Ishikawa (cell line): Measurements from ENCODE around the gene PAQR9.

Experiments used
- CEBPB ChIP-seq: IDR thresholded peaks from 2 replicates; pipeline ENCODE4 v1.6.1; 2012
- CREB1 ChIP-seq: IDR thresholded peaks from 2 replicates; pipeline ENCODE4 v1.6.1; 2012; ENCODE audit warnings: low read depth
- EGR1 ChIP-seq: IDR thresholded peaks from 2 replicates; pipeline ENCODE4 v1.6.1; 2012
- EP300 ChIP-seq: IDR thresholded peaks from 2 replicates; pipeline ENCODE4 v1.6.1; 2012; ENCODE audit warnings: borderline replicate concordance
- FOXM1 ChIP-seq: IDR thresholded peaks from 2 replicates; pipeline ENCODE4 v1.6.1; 2012; ENCODE audit warnings: low read depth, borderline replicate concordance
- NFIC ChIP-seq: IDR thresholded peaks from 2 replicates; pipeline ENCODE4 v1.6.1; 2012
- RAD21 ChIP-seq: IDR thresholded peaks from 2 replicates; pipeline ENCODE4 v1.6.1; 2012; ENCODE audit warnings: low read depth
- TAF1 ChIP-seq: IDR thresholded peaks from 2 replicates; pipeline ENCODE4 v1.6.1; 2012; ENCODE audit warnings: low read depth, mild to moderate bottlenecking
- TCF12 ChIP-seq: IDR thresholded peaks from 2 replicates; pipeline ENCODE4 v1.6.1; 2012; ENCODE audit warnings: low read depth
- TEAD4 ChIP-seq: IDR thresholded peaks from 2 replicates; pipeline ENCODE4 v1.6.1; 2012
- YY1 ChIP-seq: IDR thresholded peaks from 2 replicates; pipeline ENCODE4 v1.6.1; 2012; ENCODE audit warnings: low read depth
- ZBTB7A ChIP-seq: IDR thresholded peaks from 2 replicates; pipeline ENCODE4 v1.6.1; 2012; ENCODE audit warnings: low read depth
- TF ChIP-seq, protein P1 (sequence below): IDR thresholded peaks from 2 replicates; pipeline ENCODE4 v1.6.1; 2012
- TF ChIP-seq, protein P2 (sequence below): IDR thresholded peaks from 2 replicates; pipeline ENCODE4 v1.6.1; 2012
- TF ChIP-seq, protein P3 (sequence below): IDR thresholded peaks from 2 replicates; pipeline ENCODE4 v1.6.1; 2012; ENCODE audit warnings: low read depth, mild to moderate bottlenecking

Gene PAQR9

DNA sequence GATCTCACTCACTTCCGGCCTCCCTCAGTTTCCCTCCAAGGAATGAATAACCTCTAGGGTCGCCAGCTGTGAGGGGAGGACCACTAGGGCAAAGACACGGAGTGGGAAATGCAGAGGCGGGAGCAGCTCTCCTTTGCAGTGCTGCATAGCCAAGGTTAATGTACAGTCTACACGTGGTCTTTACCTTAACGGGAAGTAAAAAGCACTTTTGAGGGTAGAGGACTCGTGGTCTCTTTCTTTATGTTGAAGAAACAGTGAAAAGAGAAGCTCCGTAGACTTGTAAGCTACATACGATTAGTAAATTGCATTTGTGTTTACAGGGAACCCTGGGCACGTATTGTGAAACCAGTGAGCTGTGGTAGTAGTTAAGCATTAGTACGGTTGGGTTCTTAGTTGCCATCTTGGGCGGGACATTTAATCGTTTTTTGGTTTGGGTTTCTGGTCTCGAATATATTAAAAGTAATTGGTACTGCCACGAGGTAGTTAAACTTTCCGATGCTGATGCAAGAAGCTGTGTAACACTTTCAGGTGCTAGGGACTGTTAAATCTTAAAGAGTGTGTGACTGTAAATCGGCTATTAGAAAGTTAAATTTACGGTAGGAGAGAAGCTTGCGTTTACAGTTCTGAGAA is 38.7 kb upstream of the PAQR9 start:
- TF ChIP-seq, protein P1, sequence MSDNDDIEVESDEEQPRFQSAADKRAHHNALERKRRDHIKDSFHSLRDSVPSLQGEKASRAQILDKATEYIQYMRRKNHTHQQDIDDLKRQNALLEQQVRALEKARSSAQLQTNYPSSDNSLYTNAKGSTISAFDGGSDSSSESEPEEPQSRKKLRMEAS = peak; percentile 76
- TF ChIP-seq, protein P2, sequence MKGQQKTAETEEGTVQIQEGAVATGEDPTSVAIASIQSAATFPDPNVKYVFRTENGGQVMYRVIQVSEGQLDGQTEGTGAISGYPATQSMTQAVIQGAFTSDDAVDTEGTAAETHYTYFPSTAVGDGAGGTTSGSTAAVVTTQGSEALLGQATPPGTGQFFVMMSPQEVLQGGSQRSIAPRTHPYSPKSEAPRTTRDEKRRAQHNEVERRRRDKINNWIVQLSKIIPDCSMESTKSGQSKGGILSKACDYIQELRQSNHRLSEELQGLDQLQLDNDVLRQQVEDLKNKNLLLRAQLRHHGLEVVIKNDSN = peak; percentile 29; the same call in 1 of the 2 replicates
- no peak for TF ChIP-seq RAD21

DNA sequence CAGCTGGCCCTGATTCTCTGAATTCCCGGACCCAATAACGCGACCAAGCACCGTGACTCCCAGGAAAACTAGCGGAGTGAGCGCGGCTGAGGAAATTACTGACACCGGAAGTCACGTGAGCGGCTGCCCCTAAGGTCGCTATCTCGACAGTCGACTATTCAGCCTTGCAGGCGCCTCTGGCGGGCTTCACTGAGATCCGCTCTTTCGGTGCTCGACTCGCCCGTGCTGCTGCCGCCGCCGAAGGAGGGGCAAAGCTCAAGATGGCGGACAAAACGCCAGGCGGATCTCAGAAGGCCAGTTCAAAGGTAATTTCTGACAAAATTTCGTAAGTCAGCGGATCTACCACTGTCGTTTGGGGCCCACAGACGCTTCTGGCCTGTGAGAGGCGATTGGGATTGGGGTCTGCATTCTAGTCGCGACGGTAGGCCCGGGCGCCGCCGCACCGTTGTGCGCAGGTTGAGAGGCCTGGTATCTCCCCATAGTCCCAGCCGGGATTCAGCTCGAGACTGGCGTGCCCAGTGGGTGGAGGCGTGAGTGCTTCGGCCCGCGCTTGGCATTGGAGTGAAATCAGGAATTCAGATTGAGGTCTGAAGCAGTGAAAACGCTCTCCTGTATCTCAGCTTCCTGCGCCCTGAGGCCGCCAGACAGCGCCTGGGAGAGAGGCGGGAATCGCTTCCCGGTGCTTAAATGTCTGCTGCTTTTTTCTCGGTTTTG is 38.1 kb upstream of the PAQR9 start, which contains the start of gene U2SURP:
U2SURP (plus strand) TSS at position 202 of the 714 bp plus-strand sequence; CDS start at position 261, 59 bp downstream.
- TF ChIP-seq CEBPB = peak; percentile 46; the same call in 1 of the 2 replicates
- TF ChIP-seq NFIC = peak; percentile 27; the same call in 1 of the 2 replicates
- TF ChIP-seq, protein P3, sequence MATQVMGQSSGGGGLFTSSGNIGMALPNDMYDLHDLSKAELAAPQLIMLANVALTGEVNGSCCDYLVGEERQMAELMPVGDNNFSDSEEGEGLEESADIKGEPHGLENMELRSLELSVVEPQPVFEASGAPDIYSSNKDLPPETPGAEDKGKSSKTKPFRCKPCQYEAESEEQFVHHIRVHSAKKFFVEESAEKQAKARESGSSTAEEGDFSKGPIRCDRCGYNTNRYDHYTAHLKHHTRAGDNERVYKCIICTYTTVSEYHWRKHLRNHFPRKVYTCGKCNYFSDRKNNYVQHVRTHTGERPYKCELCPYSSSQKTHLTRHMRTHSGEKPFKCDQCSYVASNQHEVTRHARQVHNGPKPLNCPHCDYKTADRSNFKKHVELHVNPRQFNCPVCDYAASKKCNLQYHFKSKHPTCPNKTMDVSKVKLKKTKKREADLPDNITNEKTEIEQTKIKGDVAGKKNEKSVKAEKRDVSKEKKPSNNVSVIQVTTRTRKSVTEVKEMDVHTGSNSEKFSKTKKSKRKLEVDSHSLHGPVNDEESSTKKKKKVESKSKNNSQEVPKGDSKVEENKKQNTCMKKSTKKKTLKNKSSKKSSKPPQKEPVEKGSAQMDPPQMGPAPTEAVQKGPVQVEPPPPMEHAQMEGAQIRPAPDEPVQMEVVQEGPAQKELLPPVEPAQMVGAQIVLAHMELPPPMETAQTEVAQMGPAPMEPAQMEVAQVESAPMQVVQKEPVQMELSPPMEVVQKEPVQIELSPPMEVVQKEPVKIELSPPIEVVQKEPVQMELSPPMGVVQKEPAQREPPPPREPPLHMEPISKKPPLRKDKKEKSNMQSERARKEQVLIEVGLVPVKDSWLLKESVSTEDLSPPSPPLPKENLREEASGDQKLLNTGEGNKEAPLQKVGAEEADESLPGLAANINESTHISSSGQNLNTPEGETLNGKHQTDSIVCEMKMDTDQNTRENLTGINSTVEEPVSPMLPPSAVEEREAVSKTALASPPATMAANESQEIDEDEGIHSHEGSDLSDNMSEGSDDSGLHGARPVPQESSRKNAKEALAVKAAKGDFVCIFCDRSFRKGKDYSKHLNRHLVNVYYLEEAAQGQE = peak; percentile 39
- TF ChIP-seq RAD21 = no peak
- peak; percentile 91 for TF ChIP-seq TAF1
- peak; percentile 77 for TF ChIP-seq TCF12
- TF ChIP-seq EGR1 = peak; percentile 44
- TF ChIP-seq, protein P2 = peak; percentile 99
- peak; percentile 52 for TF ChIP-seq TEAD4
- peak; percentile 98 for TF ChIP-seq YY1
- TF ChIP-seq FOXM1 = peak; percentile 57; the same call in 1 of the 2 replicates
- TF ChIP-seq ZBTB7A = peak; percentile 49; the same call in 1 of the 2 replicates
- no peak; the same call in 1 of the 2 replicates for TF ChIP-seq CREB1
- peak; percentile 63 for TF ChIP-seq EP300
- TF ChIP-seq, protein P1 = peak; percentile 74

DNA sequence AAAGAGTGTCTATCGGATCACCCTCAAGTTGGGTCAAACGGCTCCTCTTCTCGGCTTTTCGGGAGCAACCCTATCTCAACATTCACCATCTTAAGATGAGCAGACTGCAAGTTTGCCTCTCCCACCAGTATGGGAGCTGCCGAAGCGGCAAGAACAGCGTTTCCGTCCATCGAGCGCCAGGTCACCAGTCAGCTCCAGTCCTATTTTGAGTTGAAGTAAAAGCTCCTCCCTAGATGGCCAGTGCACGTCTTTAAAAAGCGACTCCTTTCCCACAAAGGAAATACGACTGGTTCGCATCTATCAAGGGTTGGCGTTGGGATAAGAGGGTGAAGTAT is 37.5 kb upstream of the PAQR9 start:
- TF ChIP-seq FOXM1 (no peak), ZBTB7A (no peak), TCF12 (no peak), NFIC (no peak), TEAD4 (no peak), RAD21 (no peak)
- TF ChIP-seq, protein P1 = no peak

DNA sequence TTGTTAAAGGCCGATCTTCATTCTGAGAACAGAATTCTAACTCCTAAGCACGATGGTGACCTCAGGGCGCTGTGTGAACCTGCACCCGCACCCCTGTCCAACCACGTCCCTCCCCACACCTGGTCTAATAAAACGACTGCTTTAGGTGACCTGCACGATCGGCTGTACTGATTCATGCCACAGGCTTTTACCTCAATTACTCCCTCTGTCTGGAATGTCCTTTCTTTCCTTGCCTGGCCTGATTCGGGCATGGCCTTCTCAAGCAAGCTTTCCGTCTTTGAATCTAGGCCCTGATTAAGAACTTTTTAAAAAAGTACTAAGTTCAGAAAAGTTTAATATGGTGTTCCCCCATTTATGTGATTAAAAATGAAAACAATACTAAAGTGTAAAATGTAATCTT is 37.1 kb upstream of the PAQR9 start:
- TF ChIP-seq TAF1 = no peak
- no peak for TF ChIP-seq CREB1
- TF ChIP-seq YY1 = no peak
- no peak; the same call in 1 of the 2 replicates for TF ChIP-seq FOXM1
- TF ChIP-seq, protein P1 = no peak
- no peak for TF ChIP-seq TCF12
- TF ChIP-seq TEAD4 = no peak
- no peak for TF ChIP-seq ZBTB7A

DNA sequence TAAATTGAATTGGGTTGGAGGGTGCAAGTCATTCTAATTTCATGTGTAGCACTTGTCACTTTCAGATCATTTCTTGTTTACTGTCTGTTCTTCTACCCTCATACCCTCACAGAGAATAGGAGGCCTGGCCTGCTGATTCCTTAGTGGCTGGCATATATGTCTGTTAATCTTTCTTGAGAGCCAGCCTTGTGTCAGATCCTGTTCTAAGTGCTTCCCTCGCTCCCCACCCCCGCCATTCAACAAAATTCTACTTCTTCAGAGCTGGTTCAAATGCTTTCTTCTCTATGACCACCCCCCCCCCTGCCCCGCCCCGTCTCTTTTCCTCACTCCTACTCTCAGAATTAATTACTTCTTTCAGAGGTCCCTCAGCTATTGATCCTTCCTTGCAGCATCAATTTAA is 36.4 kb upstream of the PAQR9 start:
- TF ChIP-seq FOXM1 = no peak
- TF ChIP-seq TEAD4 = no peak
- TF ChIP-seq EP300 = no peak
- no peak for TF ChIP-seq ZBTB7A

DNA sequence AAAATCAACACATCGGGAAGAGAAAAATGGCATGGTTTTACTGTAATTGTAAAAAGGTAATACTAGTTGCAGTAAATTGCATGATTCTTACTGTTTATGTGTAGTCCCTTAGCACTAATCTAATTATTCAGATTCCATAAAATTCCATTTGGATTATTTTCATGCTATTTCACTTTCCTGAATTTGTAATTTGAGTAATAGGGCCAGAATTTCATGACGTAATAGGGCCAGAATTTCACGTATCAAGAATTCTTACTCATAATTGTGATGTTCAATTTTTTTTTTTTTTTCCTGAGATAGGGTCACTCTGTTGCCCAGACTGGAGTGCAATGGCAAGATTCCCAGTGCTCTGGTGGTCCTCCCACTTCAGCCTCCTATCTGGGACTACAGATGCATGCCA is 35.0 kb upstream of the PAQR9 start:
- no peak for TF ChIP-seq TAF1

DNA sequence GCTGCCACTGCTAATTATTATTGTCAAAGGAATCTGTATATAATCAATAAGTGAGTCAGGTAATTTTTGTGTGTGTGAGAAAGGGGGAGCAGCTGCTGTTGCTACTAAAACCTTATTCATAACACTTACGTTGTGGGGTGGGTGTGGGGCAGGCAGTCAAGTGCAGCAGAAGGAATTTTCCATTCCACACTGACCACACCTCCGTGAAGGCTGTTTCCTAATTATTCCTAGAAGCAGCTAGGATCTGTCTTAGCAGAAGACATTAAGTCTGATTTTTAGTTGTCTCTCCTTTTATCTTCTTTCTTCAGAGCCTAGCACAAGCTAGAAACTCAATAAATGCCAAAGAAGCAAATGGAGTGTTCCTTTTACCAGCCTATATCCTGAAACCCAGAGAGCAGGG is 33.9 kb upstream of the PAQR9 start:
- TF ChIP-seq, protein P3 = no peak
- TF ChIP-seq EGR1 (no peak), TAF1 (0 out of 2 replicates have a peak, but pooled peaks have one; percentile 23), RAD21 (no peak)
